Endothelial cell of umbilical vein (primary cell): ENCODE data around the gene CLSTN2.

Source experiments
- CTCF ChIP-seq, 2 donors: IDR thresholded peaks; 1 replicate in 1 of 2; 2 replicates in 1 of 2; pipeline ENCODE4 v1.5.1; 2011; ENCODE audit warnings: low read length in 2 of 2, mild to moderate bottlenecking in 2 of 2, moderate library complexity in 2 of 2, control low read depth in 1 of 2, inconsistent platforms in 1 of 2, low read depth in 1 of 2; ENCODE audit not compliant: insufficient read depth in 1 of 2; ENCODE audit errors: extremely low read depth in 1 of 2
- EZH2 ChIP-seq: IDR thresholded peaks from 2 replicates; pipeline ENCODE4 v1.6.1; 2012; ENCODE audit warnings: borderline replicate concordance, low read depth, mild to moderate bottlenecking, moderate library complexity, low read length, inconsistent platforms; ENCODE audit not compliant: severe bottlenecking
- FOS ChIP-seq: IDR thresholded peaks from 2 replicates; pipeline ENCODE4 v1.6.1; 2011; ENCODE audit warnings: mild to moderate bottlenecking, low read length, moderate library complexity, borderline replicate concordance; ENCODE audit not compliant: insufficient read depth
- GATA2 ChIP-seq: IDR thresholded peaks from 2 replicates; pipeline ENCODE4 v1.7.0; 2011; ENCODE audit warnings: low read depth, mild to moderate bottlenecking, moderate library complexity, mixed read lengths, low read length; ENCODE audit not compliant: insufficient read length, insufficient read depth
- JUN ChIP-seq: IDR thresholded peaks from 2 replicates; pipeline ENCODE4 v1.6.1; 2011; ENCODE audit warnings: borderline replicate concordance, low read depth; ENCODE audit not compliant: insufficient read length, insufficient read depth
- MAX ChIP-seq: IDR thresholded peaks from 2 replicates; pipeline ENCODE4 v1.6.1; 2011; ENCODE audit not compliant: insufficient read depth, insufficient read length
- POLR2A ChIP-seq: IDR thresholded peaks from 2 replicates; pipeline ENCODE4 v1.6.1; 2012; ENCODE audit warnings: low read depth, mild to moderate bottlenecking, control low read depth, low read length
- POLR2AphosphoS5 ChIP-seq: IDR thresholded peaks from 2 replicates; pipeline ENCODE4 v1.6.1; 2012; ENCODE audit warnings: low read depth, mild to moderate bottlenecking, control low read depth, low read length, moderate library complexity; ENCODE audit not compliant: insufficient read depth

- no peak for TF ChIP-seq CTCF (IDR thresholded peaks at IDR 0.05; ENCODE audit: extremely low read depth in 1 of 2, insufficient read depth in 1 of 2, low read depth in 1 of 2, low read length in 2 of 2)
- no peak for TF ChIP-seq POLR2A
- TF ChIP-seq GATA2 = no peak
- no peak for TF ChIP-seq POLR2AphosphoS5
- no peak for TF ChIP-seq EZH2
- TF ChIP-seq FOS = no peak
- TF ChIP-seq JUN = no peak
- no peak for TF ChIP-seq MAX
Observed at GRCh38 chr3:140165781-140166180, 230.8 kb downstream of the CLSTN2 start.
